ENCODE data around the gene AQP1.
A peak's percentile ranks its signal among the peaks of the same experiment; 100 is the strongest.

AQP1 gene

DNA sequence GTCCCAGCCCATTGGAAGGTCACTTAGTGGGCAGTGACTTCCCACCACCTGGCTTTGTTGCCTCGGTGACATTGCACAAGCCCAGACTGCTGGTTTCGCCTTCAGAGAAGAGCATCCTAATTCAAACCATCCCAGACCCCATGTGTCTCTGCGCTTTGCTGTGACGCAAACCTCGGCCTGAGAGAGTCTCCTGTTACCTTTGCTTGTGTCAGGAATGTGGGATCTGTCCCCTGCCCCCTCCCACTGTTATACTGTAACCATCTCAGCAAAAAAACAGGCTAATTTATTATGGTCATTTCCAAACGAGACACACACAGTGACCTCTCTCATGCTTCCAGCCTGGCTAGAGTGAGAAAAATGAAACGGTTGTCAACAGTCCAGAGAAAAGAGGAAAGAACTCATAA lies 25.0 kb upstream of the AQP1 start:
- no peak for DNase-seq

DNA sequence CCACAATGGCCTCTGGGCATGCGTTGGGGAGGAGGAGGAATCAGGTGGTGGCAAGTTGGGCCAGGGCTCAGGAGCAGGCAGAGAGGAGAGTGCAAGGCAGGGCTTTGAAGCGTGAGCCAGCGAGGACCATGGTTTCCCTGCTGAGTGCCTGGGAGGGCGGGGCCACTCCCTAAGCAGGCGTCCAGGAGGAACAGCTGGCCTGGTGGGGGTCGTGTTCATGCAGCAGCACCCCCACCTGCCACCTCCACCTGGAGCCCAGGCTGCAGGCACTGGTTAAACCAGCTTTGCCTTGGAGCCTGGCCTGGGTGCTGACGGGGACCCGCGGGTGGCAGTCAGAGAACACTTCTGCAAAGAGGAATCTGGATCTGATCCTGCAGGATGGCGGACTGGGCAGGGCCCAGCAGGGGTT lies 24.2 kb upstream of the AQP1 start:
- DNase-seq: no peak

DNA sequence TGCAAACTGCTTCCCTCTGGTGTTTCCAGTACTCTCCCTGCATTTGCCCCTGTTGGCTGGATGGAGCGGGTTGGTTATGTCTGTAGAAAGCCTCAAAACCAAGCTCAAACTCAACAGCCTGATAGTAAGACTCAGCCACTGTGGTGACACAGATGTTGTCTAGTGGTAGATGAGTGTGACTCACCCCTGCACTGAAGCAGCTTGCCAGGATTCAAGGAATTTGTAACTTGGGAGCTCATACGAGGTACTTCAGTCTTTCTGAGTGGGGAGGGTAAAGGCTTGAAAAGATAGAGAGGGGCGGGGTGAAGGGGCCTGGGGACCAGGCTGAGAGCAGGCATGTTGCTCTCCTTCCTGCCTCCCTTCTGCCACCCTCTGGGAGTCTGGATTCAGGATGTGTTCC lies 22.9 kb upstream of the AQP1 start:
- DNase-seq: no peak

DNA sequence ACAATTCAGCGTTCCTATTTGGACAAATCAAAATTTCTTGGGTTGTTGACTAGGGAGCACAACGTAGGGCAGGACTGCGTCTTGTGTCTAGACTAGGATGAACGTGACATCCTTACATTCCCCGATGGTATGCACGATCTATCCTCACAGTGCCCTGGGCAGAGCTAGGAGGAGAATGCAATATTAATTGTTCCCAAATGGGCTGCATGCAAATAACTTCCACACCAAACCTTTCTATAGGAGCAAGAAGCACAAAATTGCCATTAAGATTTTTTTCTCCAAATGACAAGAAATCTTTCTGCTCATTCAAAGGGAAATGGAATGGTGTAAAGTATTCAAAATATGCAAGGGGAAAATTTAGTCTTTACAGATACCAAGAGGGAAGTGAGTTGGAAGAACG lies 21.4 kb upstream of the AQP1 start:
- no peak for DNase-seq

DNA sequence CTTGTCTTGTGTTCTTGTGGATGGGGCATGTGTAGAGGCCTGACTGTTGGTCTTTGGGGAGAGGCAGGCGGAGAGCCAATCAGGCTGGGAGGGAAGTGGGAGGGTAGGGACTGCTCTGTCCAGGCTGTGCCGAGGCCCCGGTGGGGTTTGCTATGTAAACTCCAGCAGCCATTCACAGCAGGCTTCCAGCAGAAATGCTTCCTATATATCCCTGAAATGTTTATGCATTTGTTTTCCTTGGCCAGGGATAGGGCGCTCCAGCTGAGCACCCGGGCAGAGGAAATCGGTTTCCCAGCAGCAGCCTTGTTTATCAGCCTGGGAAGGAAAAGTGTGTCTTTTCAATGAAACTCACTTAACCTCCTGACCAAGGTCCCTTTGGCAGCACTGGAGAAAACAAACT lies 18.3 kb upstream of the AQP1 start:
- DNase-seq: peak; percentile 71

DNA sequence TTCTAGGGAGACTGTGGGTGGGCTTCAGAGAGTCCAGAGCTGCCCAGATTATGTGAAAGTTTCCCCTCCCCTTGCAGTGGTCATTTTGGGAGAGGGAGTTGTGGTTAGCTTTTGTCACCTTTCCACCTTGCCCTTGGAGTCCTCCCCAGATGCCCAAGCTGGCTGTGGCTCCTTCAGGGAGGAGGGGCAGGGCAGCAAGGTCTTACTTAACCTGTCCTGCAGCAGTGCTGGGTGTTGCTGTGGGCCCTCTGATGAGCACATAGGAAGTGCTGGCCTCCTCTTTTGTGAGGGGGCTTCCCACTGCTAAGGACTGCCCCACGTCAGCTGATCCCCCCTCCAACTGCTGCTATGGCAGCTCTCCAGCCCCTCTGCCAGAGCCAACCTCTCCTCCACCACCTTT lies 17.6 kb upstream of the AQP1 start:
- no peak for DNase-seq

DNA sequence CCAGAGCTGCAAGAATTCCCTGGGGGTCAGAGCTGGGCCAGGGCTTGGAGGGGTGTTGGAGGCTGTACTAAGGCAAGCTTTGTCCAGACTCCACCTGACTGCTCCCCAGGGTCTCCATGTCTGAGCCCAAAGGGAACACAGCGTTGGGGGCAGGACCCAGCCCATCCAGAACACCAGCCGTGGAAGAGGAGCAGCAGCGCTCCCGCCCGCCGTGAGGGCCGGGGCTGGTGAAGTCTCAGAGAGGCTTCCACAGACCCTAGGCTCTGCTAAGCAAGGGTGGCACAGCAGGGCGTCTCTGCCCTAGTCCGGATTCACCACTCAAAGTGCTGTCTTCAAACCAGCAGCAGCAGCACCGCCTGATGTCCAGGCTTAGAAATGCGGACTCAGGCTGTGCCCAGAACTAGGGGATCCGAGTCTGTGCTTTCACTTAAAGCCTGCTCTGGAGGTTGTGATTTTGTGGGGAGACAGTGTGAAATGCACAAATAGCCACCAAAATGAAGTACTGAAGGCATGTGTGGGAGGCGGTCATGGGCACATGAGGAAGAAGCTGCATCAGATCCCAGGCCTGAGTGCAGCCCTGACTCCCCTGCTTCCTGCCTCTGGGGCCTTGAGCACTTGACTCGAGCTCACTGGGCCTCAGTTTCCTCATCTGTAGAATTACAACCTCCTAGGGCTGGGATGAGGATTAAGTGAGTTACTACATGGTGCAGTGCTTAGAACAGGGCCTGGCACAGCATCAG lies 16.6 kb upstream of the AQP1 start:
- no peak for DNase-seq

DNA sequence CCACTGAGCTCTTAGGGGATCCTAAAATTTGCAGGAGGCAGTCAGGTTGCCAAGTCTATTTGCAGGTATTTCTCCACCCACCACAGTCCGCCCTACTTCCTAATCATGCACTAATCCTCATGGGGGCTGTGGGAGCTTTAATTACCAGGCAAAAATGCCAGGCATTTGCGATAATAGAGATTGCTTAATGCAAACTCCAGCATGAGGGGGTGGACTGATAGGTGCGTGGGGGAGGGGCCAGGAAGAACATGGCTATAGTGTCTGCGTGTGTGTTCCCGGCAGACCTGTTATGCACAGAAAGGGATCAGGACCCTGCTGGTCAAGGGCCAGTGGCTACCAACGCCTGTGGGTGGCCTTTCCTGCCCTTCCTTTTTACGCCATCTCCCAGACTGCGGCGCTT lies 15.6 kb upstream of the AQP1 start:
- no peak for DNase-seq

DNA sequence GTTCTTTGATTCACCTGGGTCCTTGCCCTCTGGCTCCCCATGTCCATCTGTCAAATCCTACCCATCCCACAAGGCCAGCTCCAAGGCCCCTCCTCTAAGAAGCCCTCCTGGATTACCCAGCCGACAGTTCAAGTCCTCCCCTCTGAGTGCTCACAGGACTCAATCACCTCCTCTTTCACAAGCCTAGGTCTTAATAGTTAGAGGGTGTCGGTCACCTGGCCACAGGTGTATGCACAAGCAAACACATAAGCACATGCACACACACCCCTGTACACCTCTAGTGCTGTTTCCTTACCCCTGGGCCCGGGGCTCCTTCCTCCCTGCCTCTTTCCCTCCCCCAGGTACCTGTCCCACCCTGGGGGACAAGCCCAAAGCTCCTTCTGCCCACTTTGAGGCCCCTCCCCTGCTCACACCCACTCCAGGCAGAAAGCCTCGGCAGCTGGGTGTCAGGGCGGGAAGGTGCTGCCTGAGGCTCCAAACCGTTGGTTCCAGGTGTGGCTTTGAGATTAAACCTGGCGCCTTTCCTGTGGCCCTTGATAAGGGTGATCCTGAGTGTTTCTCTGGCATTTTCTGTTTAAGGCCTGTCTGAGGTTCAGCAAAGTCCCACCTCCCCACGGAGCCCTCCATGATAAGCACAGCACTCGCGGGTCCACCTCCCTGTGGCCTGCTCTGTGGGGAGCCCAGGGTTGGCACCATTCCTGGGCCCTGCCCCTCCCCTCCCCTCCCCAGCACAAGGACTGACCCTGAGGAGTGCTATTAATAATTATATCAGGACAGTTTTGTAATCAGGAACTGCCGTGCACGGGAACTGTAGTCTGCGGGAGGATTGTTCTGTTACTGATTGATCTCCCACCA lies 14.6 kb upstream of the AQP1 start:
- DNase-seq: no peak

DNA sequence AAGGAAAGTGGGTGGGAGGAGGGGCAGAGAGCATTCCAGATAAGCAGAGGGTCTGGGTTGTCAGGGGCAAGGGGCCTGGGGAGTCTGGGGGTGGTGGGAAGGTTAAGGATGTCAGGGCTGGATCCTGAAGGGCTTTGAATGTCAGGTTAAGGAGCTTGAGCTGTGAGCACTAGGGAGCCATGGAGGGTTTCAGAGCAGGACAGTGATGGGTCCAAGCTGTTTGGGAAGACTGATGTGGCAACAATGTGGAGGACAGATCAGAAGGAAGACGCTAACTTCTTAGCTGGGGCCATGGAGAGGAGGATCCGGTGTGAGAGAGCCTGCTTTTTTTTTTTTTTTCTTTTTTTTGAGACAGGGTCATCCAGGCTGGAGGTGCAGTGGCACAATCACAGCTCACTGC lies 13.9 kb upstream of the AQP1 start:
- no peak for DNase-seq

DNA sequence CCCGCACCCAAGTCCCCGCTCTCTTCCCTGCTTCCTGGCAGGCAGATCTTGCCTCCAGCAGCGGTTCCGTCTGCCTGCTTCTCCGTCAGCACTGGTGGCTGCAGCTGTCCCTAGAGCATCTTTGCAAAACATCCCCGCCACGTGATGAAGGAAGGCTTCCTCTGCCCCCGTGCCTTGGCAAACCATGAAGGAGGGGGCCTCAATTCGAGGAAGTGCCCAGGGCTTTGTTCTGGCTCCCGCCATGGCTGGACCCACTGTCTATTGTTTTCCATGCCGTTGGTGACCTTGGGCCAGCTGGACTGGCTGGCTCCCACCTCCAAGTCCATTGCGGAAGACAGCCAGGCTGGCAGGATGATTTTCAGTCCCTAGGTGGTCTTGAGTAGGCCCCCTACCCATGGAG lies 13.2 kb upstream of the AQP1 start:
- no peak for DNase-seq

DNA sequence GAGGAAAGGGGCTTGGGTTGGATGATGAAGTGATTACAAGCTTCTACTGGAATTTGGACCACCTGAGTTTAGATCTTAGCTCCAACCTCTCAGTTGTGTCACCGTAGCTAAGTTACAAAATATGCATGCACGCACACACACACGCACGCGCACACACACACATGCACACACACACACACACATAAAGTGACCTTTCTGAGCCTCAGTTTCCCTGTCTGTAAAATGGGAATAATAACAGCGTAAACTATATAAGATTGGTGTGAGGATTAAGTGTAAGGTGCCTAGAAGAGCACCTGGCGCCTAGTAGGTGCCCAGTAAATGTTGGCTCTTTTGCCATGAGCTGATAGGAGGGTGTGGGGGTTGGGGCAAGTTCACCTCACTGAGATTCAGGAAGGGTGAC lies 12.6 kb upstream of the AQP1 start:
- DNase-seq: no peak

DNA sequence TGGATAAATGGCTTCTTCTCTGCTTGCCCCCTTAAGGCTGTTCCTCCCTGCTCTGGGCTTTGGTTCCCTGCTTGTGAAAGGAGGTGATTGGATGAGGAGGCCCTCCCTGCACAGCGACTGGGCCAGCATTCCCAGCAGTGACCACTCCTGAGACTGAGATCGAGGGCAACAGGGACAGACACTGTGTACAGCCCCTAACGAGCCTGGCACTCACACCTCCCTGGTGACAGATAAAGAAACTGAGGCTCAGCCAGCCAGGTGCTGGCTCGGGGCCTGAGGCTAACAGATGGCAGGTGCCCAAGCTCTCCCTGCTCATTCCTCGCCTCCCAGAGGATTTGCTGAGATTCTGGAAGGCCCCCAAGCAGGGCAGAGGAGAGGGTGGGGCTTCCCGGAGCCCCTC lies 12.0 kb upstream of the AQP1 start:
- no peak for DNase-seq

DNA sequence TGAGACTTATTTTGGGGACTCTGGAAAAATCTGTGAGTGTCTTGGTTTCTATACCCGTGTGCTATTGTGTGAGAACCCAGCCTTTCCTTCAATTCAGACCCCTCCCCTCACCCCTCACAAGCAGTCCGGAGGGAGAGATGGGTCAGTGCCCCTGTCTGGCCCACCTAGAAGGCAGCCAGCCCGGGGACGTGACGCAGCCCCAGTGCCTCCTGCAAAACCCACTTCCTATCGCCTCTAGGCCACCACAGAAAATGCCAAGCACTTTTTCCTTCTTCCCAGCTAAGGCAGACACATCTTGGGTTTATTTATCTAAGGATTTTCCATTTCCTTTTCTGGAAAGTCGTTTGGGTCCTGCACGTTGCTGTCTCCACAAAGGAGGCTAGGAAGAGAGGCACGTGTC lies 11.6 kb upstream of the AQP1 start:
- DNase-seq: no peak

DNA sequence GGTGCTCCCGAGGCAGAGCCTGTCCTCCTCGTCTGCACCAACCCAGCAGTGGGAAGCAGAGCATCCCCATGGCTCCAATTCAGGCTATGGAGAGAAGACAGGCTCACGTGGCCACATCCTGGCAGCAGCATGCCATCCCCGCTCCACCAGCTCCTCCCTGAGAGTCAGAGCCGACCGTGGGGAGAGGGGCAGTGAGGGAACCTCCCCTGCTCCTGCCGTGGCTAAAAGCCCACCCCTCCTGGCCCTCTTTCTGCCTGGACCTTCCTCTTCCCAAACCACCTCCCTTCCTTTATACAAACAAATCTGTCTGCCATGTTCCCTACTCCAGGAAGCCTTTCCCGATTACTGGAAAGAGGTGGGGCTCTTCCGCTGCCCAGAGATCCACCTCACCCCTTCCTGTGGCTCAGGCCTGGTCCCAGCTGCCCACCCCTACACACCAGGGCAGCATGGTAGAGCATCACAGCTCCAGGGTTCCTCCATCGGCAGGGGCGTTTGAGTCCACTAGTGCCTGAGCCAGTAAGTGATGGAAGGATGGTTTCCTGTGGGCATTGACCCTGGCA lies 10.8 kb upstream of the AQP1 start:
- no peak for DNase-seq

DNA sequence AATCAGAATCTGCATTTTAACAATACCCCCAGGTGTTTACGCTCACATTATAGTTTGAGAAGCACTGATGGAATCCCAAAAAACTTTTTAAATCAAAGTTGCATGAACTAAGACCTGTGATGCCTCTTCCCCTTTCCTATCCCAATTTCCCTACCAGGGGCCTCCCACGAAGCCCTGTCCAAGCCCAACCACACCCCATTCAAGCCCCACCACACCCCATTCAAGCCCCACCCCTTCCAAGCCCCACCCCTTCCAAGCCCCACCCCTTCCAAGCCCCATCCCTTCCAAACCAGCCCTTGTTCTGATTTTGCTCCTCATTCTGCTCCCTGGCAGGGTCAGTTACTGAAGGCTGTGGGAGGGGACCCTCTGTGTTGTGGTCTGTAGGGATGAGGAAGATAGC lies 9.8 kb upstream of the AQP1 start:
- DNase-seq: no peak

DNA sequence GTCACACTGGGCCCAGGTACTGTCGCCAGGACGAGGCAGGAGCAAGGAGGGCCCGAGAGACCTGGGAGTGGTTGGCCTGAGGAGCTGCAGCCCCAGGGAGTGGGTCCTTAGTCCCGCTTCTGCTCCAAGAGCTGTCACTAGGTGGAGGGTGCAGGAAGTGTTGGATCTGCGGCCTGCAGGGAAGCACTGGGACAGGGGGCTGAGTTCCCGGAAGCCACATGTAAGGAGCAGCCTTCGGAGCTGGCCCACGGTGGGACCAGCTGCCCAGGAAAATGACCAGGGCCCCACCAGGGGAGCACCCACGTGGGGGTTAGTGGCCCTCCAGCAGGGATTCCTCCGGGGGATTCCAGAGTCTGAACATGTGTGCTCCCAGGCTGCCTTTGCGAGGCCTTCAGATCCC lies 9.2 kb upstream of the AQP1 start:
- no peak for DNase-seq

DNA sequence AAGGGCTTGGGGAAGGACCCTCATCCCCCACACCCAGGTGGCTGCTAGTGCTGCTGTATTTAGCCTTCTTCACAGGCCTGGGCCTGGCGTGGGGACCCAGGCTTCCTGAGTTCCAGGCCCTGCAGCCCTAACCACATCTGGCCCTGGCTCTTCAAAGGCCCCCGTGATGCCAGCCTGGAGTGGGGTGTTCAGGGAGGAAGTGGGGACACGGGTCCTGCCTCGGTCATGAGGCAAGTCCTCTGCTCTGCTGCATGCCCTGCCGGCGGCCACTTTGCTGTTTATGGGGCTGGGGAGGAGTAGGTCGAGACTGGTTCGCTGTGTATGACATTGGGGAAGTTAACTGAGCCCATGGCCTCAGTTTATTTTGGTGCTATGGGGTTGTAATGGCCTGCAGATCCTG lies 8.5 kb upstream of the AQP1 start:
- no peak for DNase-seq

DNA sequence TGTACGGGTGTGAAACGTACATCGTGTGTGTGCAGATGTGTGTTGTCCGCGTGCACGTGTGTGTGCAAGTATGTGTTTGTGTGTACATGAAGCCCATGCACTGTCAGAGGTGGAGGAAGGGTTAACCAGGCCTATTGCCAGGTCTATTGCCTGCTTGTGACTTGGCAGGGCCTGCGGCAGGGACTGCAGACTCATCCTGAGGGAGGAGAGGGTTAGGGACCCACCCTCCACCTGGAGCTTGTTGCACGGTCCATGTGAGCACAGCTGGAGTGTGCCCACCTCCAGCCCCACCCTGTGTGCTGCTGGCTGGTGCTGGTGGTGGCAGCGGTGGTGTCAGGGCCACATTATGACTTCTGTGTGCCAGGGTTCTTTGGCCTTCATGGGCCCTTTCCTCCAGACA lies 7.1 kb upstream of the AQP1 start:
- DNase-seq: no peak

DNA sequence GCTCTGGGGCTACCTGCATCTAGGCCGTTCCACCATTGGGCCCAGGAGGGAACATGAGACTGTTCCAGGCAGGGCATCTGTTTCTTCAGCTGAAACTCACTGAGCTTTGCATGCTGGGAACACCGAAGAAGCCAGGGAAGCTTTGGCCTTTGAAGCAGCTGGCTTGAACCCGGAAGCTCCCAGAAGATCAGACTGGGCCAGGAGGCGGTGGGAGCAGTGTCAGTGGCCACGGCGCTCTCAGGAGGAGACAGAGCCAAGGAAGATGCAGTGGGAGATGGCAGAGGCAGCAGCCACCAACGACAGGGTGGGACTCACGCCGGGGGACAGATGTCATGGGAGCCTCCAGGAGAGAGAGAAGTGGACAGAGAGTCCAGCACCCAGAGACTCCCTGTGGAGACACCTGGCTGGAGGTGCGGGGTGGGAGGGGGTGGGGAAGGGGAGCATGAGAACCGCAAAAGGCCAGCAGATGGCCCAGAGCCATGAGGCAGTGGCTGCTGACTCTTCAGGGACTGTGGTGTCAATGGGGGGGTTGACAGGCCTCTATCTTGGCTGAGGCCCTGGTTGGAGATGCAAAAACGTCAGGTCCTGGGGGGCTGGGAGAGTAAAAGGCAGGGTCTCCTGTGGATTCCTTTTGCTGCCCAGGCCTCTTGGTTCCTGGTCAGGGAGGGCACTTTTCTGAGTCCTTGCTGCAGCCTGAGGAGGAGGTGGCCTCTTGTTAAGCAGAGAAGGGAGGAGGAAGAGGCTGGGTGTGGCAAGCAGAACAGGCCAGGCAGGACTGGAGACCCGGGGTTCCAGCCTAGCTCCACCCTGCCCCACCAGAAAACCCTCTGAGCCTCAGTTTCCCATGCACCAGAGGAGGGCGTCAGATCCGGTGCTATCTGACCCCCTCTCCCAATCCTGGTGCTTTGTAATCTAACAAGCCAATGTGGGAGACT lies 6.3 kb upstream of the AQP1 start:
- no peak for DNase-seq

DNA sequence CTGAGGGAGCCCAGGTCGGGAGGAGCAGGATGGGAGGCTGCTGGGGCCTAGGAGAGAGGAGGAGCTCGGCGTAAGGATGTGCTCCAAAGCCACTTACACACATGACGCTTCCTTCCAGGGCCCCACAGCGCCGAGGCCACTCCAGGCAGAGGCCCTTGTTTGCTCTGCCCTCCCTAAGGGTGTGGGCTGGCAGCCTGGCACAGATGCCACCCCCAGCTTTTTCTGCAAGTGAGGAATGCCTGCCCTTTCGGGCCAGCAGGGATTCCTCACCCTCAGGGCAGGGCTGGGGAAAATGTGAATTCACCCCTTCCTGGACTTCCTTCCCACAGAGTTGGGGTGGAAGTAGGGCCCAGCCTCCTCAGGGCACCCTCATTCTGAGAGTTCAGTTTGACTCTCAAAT lies 5.6 kb upstream of the AQP1 start:
- DNase-seq: no peak

DNA sequence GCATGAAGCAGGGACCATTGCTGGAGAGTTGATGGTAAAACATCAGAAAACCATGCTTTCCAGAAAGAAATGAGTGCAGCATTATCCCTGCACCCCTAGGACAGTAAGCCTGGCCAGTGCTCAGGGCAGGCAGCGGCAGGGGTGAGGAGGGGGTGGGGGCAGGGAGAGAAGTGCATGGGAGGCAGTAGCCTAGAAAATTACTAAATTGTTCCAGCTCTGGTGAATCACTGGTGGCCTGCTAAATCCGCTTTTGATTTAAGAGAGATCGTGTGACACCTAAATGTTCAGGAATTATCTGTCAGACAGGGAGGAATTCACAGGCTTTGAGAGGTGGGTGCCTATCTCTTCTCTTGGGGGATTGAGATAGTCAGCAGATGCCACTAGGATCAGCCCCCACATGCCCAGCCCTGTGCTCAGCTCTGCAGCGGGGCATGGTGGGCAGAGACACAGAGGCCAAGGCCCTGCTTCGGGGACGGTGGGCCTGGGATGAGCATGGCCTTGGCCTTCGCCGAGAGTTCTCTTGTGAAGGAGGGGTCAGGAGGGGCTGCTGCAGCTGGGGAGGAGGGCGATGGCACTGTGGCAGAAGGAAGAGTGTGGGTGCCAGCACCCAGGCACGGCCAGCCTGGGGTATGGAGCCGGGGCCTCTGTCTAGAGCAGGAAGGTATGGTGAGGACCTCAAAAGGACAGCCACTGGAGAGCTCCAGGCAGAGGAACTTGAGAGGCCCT lies 5.0 kb upstream of the AQP1 start:
- DNase-seq: no peak

Data from right forelimb (tissue), 1 donor.